ENCODE measurements around the gene MYO16.

MYO16 gene

DNA sequence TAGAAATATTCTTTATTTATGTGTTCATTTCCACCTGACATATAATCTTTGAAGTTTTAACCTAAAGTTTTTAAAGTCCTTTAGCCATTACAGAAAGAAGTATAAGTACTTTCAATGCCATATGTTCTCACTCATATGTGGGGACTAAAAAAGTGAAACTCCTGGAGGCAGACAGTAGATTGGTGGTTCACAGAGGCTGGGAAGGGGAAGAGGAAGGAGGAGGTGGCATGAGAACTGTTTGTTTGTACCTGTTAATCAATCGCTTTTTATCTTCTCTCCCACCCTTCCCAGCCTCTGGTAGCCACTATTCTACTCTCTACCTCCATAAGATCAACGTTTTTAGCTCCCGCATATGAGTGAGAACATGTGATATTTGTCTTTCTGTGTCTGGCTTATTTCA lies 131.1 kb downstream of the MYO16 start:
- H3K4me3 ChIP-seq (ENCODE audit: low read length), result no peak overlapping the region
- H3K9me3 ChIP-seq (ENCODE audit: control insufficient read depth, insufficient read depth, low read length), result no peaks in the 10 kb centered on the region

DNA sequence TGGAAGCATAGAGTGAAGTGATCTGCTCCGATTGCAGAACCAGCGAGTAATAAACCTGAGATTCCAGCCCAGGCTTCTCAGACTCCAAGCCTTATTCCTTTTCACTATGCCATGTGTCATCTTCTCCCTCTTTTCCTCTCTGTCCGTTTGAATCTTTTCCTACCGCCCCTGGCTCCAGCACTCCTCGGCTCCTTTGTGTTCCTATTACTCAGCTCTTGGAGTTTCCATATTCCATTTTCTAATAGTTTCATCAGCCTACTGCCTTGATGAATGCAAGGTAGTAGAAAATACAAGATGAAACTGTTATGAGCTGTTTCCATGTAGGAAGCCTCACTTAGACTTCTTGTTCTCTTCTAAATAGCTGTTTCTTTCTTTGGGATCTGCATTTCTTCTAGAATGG lies 138.6 kb downstream of the MYO16 start:
- Histone ChIP-seq H3K27ac (ENCODE audit: low read depth, low read length) (no peak overlapping the region), H3K4me3 (ENCODE audit: low read length) (no peak overlapping the region), H3F3A (ENCODE audit: control insufficient read depth, insufficient read depth) (no peaks in the 10 kb centered on the region), H3K9me3 (ENCODE audit: control insufficient read depth, insufficient read depth, low read length) (no peaks in the 10 kb centered on the region), H4K20me1 (ENCODE audit: control insufficient read depth, insufficient read depth, low read depth, low read length) (no peaks in the 10 kb centered on the region), H3K36me3 (ENCODE audit: control insufficient read depth, low read length) (no peaks in the 10 kb centered on the region), H3K27me3 (ENCODE audit: control insufficient read depth, low read length) (no peaks in the 10 kb centered on the region), H3K9me2 (replicated peaks; ENCODE audit: control insufficient read depth, low read length) (no peaks in the 10 kb centered on the region), H3K4me2 (ENCODE audit: low read length) (no peak overlapping the region), H3K4me1 (ENCODE audit: control insufficient read depth, low read length) (no peaks in the 10 kb centered on the region), H3K79me2 (ENCODE audit: control insufficient read depth, low read length) (no peaks in the 10 kb centered on the region)
- no peak for TF ChIP-seq EZH2phosphoT487 (IDR thresholded peaks at IDR 0.05; ENCODE audit: borderline replicate concordance, low read length)
- TF ChIP-seq, protein P1, sequence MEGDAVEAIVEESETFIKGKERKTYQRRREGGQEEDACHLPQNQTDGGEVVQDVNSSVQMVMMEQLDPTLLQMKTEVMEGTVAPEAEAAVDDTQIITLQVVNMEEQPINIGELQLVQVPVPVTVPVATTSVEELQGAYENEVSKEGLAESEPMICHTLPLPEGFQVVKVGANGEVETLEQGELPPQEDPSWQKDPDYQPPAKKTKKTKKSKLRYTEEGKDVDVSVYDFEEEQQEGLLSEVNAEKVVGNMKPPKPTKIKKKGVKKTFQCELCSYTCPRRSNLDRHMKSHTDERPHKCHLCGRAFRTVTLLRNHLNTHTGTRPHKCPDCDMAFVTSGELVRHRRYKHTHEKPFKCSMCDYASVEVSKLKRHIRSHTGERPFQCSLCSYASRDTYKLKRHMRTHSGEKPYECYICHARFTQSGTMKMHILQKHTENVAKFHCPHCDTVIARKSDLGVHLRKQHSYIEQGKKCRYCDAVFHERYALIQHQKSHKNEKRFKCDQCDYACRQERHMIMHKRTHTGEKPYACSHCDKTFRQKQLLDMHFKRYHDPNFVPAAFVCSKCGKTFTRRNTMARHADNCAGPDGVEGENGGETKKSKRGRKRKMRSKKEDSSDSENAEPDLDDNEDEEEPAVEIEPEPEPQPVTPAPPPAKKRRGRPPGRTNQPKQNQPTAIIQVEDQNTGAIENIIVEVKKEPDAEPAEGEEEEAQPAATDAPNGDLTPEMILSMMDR (IDR thresholded peaks at IDR 0.05; ENCODE audit: low read depth, low read length, poor library complexity, severe bottlenecking), result no peak

More for the DNA sequence above, 131.1 kb downstream of the MYO16 start:
- Histone ChIP-seq H3K27me3 (ENCODE audit: control insufficient read depth, low read length) (no peaks in the 10 kb centered on the region), H3K4me2 (ENCODE audit: low read length) (no peak overlapping the region), H3K27ac (ENCODE audit: low read depth, low read length) (no peak overlapping the region), H3F3A (ENCODE audit: control insufficient read depth, insufficient read depth) (no peaks in the 10 kb centered on the region), H3K9me2 (replicated peaks; ENCODE audit: control insufficient read depth, low read length) (no peaks in the 10 kb centered on the region), H3K36me3 (ENCODE audit: control insufficient read depth, low read length) (no peaks in the 10 kb centered on the region), H3K4me1 (ENCODE audit: control insufficient read depth, low read length) (no peaks in the 10 kb centered on the region), H4K20me1 (ENCODE audit: control insufficient read depth, insufficient read depth, low read depth, low read length) (no peaks in the 10 kb centered on the region), H3K79me2 (ENCODE audit: control insufficient read depth, low read length) (no peaks in the 10 kb centered on the region)
- TF ChIP-seq EZH2phosphoT487 (IDR thresholded peaks at IDR 0.05; ENCODE audit: borderline replicate concordance, low read length), result no peak
- TF ChIP-seq, protein P1 (IDR thresholded peaks at IDR 0.05; ENCODE audit: low read depth, low read length, poor library complexity, severe bottlenecking), result no peak

DNA sequence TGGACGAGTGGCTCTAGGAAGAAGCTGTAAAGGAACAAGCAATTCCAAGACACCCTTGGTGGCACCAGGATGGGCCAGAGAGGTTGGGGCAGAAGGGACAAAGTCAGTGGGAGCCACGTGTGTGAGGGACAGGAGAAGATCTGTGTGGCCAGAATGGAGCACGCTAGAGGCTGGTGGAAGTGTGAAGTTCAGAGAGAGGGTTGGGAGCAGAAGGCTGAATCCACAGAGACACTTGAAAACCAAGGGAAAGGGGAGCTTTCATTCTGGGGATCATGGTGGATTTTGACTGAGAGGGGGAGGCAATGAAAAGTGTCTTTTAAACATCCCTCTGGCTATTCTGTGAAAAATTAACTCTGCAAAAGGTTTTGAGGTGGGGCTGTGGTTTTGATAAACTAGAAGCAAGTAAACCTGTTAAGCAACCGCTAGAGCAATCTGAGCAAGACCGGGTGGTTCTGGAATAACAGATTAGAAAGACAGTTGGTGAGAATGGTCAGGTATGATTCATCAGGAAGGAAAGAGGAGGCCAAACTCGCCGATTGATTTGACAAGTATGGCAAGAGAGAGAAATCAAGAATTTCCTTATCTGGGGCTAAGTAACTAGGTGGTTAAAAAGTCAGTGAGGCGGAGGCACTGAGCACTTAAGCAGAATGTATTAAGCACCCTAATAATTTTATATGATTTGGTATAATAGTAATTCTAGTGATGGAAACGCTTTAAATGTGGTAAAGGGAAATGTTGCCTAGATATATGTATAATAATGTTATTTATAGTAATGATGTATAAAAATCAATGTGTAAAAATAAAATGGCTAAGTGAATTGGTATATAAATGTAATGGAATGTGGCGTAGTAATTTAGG lies 140.0 kb downstream of the MYO16 start:
- TF ChIP-seq, protein P1 (IDR thresholded peaks at IDR 0.05; ENCODE audit: low read depth, low read length, poor library complexity, severe bottlenecking), result no peak
- TF ChIP-seq EZH2phosphoT487 (IDR thresholded peaks at IDR 0.05; ENCODE audit: borderline replicate concordance, low read length), result no peak
- no peak overlapping the region for H3K4me2 ChIP-seq (ENCODE audit: low read length)
- no peaks in the 10 kb centered on the region for H3K9me3 ChIP-seq (ENCODE audit: control insufficient read depth, insufficient read depth, low read length)
- H3K36me3 ChIP-seq (ENCODE audit: control insufficient read depth, low read length), result no peaks in the 10 kb centered on the region
- no peak overlapping the region for H3K4me3 ChIP-seq (ENCODE audit: low read length)
- H4K20me1 ChIP-seq (ENCODE audit: control insufficient read depth, insufficient read depth, low read depth, low read length), result no peaks in the 10 kb centered on the region
- no peaks in the 10 kb centered on the region for H3F3A ChIP-seq (ENCODE audit: control insufficient read depth, insufficient read depth)
- no peaks in the 10 kb centered on the region for H3K27me3 ChIP-seq (ENCODE audit: control insufficient read depth, low read length)
- H3K79me2 ChIP-seq (ENCODE audit: control insufficient read depth, low read length), result no peaks in the 10 kb centered on the region
- H3K27ac ChIP-seq (ENCODE audit: low read depth, low read length), result no peak overlapping the region
- H3K9me2 ChIP-seq (replicated peaks; ENCODE audit: control insufficient read depth, low read length), result no peaks in the 10 kb centered on the region
- no peaks in the 10 kb centered on the region for H3K4me1 ChIP-seq (ENCODE audit: control insufficient read depth, low read length)
